Stimulated activated naive CD8-positive, alpha-beta T cell treated with anti-CD3 and anti-CD28 coated beads, Interleukin-15, Interleukin-2, amounts not matched to agents 100 ng/mL and 50 ng/mL, for 24 hours (primary cell): Measurements from ENCODE around the gene NR2E1.
A peak's percentile ranks its signal among the peaks of the same experiment; 100 is the strongest.

Source experiments
- H3K27ac Mint-ChIP-seq: one replicate; pipeline ENCODE4 v1.8.0; 2021; ENCODE audit warnings: mild to moderate bottlenecking, mixed read lengths
- H3K27me3 Mint-ChIP-seq: one replicate; pipeline ENCODE4 v1.8.0; 2021; ENCODE audit warnings: mixed read lengths
- H3K36me3 Mint-ChIP-seq: one replicate; pipeline ENCODE4 v1.8.0; 2021; ENCODE audit warnings: low read depth, mixed read lengths
- H3K4me1 Mint-ChIP-seq: one replicate; pipeline ENCODE4 v1.8.0; 2021; ENCODE audit warnings: low read depth, mixed read lengths
- H3K4me3 Mint-ChIP-seq: one replicate; pipeline ENCODE4 v1.8.0; 2021; ENCODE audit warnings: mild to moderate bottlenecking, mixed read lengths
- H3K9me3 Mint-ChIP-seq: one replicate; pipeline ENCODE4 v1.8.0; 2021; ENCODE audit warnings: mixed read lengths

Gene NR2E1

GRCh38 chr6:108165714-108166663 lies at the start of gene NR2E1:
NR2E1 (plus strand) TSS chr6:108166022; CDS start chr6:108166766, 744 bp downstream.
- Mint-ChIP-seq H3K27ac (peak within 1 kb of the TSS; percentile 43), H3K9me3 (no peaks in the 10 kb centered on the region), H3K27me3 (peaks cover 91% of the 10 kb centered on the region), H3K36me3 (no peaks in the 10 kb centered on the region), H3K4me1 (peaks cover 52% of the 10 kb centered on the region), H3K4me3 (peak within 1 kb of the TSS; percentile 62)

DNA sequence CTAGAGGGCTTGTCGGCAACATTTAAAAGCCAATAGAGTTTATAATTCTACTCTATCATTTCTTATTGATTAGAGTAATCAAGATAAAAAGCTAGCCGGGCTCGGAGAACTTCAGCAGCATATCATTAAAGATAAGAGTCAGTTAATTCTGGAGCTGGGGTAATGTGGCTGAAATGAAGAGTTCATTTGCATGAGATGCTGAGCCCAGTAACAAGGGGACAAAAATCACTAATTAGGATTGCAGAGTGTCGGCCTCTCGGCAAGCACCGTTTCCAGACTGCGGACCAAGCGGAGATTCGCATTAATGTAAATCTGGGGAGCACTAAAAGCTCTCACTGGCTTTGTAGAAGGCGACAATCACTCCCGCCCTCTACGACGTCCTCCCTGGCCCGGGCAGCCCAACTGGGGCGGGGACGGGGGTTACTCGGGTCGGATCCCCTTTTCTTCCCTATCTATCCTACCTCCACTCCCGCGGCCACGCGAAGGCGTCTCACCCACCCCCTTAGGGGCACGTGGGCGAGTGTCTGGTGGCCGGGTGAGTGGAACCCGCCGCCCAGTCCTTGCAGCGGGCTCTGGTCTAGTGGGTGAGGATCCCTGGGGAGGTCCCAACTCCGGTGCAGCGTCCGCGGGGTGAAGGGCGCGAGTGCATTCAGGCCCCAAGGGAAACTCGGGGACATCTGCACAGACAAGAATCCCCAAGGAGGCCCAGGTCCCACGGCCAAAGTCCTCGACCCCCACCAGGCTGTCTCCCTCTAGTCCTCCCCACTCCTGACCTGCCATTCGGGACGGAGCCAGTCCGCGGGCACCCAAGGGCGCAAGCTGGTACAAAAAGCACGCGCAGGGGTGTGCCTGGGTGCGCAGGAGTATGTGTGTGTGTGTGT lies 49.0 kb upstream of the NR2E1 start:
- Mint-ChIP-seq H3K4me3 (peak overlapping the region; percentile 84), H3K27me3 (peaks cover 91% of the 10 kb centered on the region), H3K9me3 (no peaks in the 10 kb centered on the region), H3K4me1 (peaks cover 63% of the 10 kb centered on the region), H3K36me3 (no peaks in the 10 kb centered on the region), H3K27ac (no peak overlapping the region)

- Mint-ChIP-seq H3K27ac (no peak overlapping the region), H3K4me3 (peak overlapping the region; percentile 84), H3K36me3 (no peaks in the 10 kb centered on the region), H3K4me1 (peaks cover 63% of the 10 kb centered on the region), H3K9me3 (no peaks in the 10 kb centered on the region), H3K27me3 (peaks cover 93% of the 10 kb centered on the region)
These were observed 48.1 kb upstream of the NR2E1 start for GRCh38 chr6:108117427-108118358.

- Mint-ChIP-seq H3K27ac (no peak overlapping the region), H3K4me1 (peaks cover 63% of the 10 kb centered on the region), H3K9me3 (no peaks in the 10 kb centered on the region)
These were observed 47.5 kb upstream of the NR2E1 start for GRCh38 chr6:108118359-108118724.

DNA sequence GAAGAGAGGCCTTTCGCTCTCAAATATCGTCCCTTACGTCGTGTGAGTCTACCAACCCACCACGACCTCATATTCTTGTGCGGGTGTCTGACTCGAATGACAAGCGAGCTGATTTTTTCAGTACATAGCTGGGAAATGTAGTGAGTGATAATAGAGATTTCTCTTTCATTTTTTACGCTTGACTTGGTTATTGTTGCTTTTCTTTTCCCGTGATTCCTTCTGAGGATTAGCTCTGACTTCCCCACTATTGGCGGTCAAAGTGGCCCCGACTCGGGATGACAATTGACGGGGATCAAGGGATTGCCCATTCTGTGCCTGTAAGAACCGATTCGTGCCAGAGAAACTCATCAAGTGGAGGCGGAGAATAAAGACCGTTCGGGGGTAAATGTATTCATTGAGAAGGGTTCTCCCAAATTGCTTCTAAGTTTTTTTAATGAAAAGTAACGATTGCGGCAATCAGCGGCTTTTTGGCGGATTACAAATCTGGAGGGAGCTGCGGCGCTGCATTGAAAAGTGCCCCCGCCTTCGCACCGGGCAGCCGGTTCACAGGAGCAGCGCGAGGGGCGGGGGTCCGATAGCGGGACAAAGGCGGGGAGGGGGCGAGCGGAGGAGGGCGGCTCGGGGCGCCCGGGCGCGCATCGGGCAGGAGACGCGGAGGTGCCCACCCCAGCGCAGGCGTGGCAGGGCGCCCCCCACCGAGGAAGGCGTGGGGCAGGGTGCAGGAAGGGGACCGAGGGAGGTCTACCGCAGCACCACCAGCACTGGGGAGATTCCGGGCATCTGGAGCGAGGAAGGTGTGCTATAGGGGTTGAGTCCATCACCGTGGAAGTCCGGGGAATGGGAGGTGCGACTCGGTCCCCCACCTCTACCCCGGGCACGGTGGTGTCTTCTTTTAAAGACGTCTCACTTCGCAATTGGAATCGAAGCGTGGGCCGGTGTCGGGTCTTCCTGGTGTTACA lies 46.7 kb upstream of the NR2E1 start:
- Mint-ChIP-seq H3K36me3 (no peaks in the 10 kb centered on the region), H3K4me1 (peaks cover 55% of the 10 kb centered on the region), H3K4me3 (peak overlapping the region; percentile 87), H3K27ac (peak overlapping the region; percentile 70), H3K27me3 (peaks cover 93% of the 10 kb centered on the region), H3K9me3 (no peaks in the 10 kb centered on the region)

More at GRCh38 chr6:108118359-108118724, 47.5 kb upstream of the NR2E1 start:
- peak overlapping the region; percentile 87 for H3K4me3 Mint-ChIP-seq
- peaks cover 93% of the 10 kb centered on the region for H3K27me3 Mint-ChIP-seq
- no peaks in the 10 kb centered on the region for H3K36me3 Mint-ChIP-seq

DNA sequence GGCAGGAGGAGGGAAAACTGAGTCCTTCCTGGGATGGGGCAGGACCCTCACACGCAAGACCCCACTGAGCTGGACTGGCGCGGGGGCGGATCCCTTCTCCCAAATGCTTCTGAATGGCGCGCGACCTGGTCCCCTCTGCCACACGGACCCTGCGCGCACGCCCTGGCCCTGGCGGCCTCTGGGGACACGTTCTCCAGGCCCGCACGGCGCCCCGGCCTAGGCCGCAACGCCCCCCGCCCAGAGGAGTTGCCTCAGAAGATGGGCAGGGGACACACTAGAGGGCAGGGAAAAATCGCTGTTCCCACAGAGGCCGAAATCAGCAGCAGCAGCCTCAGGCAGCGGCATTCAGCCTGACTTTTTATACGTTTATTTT lies 46.1 kb upstream of the NR2E1 start:
- H3K27me3 Mint-ChIP-seq, result peaks cover 93% of the 10 kb centered on the region
- H3K4me1 Mint-ChIP-seq, result peaks cover 48% of the 10 kb centered on the region
- H3K36me3 Mint-ChIP-seq, result no peaks in the 10 kb centered on the region
- no peaks in the 10 kb centered on the region for H3K9me3 Mint-ChIP-seq
- peak overlapping the region; percentile 87 for H3K4me3 Mint-ChIP-seq
- no peak overlapping the region for H3K27ac Mint-ChIP-seq

DNA sequence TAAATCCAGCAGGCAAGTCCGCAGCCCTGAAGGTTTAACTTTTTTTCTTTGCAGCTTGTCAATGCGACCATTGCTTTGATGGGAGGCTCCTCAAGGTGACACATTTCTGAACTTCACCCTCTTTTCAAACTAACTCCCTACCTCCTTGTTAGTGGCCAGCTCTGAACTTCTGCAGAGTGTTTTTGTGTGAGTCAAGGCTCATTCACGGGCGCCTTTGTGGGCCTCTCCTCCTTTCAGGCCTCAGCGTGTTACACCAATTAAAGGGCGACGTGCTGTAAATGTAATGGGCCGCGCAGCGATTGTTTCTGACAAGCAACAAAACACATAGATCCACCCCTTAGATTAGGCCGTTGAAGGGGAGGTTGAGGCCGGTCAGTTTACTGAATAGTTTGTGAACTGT lies 45.5 kb upstream of the NR2E1 start:
- Mint-ChIP-seq H3K4me1 (peaks cover 43% of the 10 kb centered on the region), H3K36me3 (no peaks in the 10 kb centered on the region), H3K27me3 (peaks cover 93% of the 10 kb centered on the region), H3K27ac (no peak overlapping the region), H3K9me3 (no peaks in the 10 kb centered on the region), H3K4me3 (peak overlapping the region; percentile 32)

DNA sequence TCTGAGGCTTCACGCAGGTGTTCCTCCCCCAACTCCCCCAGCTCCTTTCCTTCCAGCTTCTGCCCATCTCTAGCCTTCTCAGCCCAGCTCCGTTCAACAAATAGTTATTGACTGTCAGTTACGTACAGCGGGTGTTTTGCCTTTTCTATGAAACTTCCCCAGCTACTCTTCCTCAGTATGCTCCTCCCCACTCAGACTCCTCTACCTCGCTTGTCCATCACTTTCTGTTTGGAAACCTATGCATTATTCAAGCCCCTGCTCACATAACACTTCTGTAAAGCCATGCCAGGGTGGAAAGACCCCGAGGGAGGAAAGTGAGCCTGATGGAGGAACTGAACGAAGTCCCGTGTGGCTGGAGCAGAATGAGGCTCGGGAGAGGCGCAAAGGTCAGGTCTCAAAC lies 44.2 kb upstream of the NR2E1 start:
- Mint-ChIP-seq H3K27ac (no peak overlapping the region), H3K27me3 (peaks cover 91% of the 10 kb centered on the region), H3K9me3 (no peaks in the 10 kb centered on the region), H3K4me3 (no peak overlapping the region), H3K4me1 (peaks cover 33% of the 10 kb centered on the region), H3K36me3 (no peaks in the 10 kb centered on the region)

- peaks cover 94% of the 10 kb centered on the region for H3K27me3 Mint-ChIP-seq
- H3K4me3 Mint-ChIP-seq, result no peak overlapping the region
- no peak overlapping the region for H3K27ac Mint-ChIP-seq
These were observed 42.3 kb upstream of the NR2E1 start for GRCh38 chr6:108123481-108123929.

DNA sequence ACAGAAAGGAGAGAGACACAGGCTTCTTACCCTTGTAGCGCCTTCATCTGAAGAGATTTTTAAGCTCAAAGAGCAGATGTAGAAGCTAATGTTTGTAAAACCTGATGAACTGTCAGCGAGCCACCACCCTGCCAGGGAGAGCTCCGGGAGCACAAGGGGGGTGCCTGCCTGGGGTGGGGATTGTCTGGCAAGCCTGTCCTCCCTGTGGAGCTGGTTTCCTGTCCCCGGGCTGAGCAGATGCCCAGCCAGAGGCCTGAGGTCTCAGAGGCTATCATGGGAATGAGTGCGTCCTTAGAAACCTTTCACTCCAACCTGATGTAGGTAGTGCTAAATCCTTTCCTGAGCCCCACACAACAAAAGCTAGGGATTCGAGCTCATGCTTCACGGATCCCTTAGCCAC lies 41.9 kb upstream of the NR2E1 start:
- Mint-ChIP-seq H3K27ac (no peak overlapping the region), H3K4me3 (no peak overlapping the region), H3K4me1 (peaks cover 16% of the 10 kb centered on the region), H3K9me3 (no peaks in the 10 kb centered on the region), H3K27me3 (peaks cover 94% of the 10 kb centered on the region), H3K36me3 (no peaks in the 10 kb centered on the region)

More at GRCh38 chr6:108123481-108123929, 42.3 kb upstream of the NR2E1 start:
- Mint-ChIP-seq H3K9me3 (no peaks in the 10 kb centered on the region), H3K36me3 (no peaks in the 10 kb centered on the region), H3K4me1 (peaks cover 20% of the 10 kb centered on the region)

GRCh38 chr6:108127056-108127455 lies 38.8 kb upstream of the NR2E1 start:
- Mint-ChIP-seq H3K27me3 (peaks cover 88% of the 10 kb centered on the region), H3K27ac (no peak overlapping the region), H3K4me1 (no peaks in the 10 kb centered on the region), H3K9me3 (no peaks in the 10 kb centered on the region), H3K4me3 (no peak overlapping the region), H3K36me3 (no peaks in the 10 kb centered on the region)

GRCh38 chr6:108127826-108128225 lies 38.0 kb upstream of the NR2E1 start:
- no peak overlapping the region for H3K4me3 Mint-ChIP-seq
- H3K36me3 Mint-ChIP-seq, result no peaks in the 10 kb centered on the region
- no peaks in the 10 kb centered on the region for H3K4me1 Mint-ChIP-seq
- H3K27me3 Mint-ChIP-seq, result peaks cover 88% of the 10 kb centered on the region
- H3K27ac Mint-ChIP-seq, result no peak overlapping the region
- H3K9me3 Mint-ChIP-seq, result no peaks in the 10 kb centered on the region

- Mint-ChIP-seq H3K36me3 (peaks cover 5% of the 10 kb centered on the region), H3K27me3 (peaks cover 84% of the 10 kb centered on the region), H3K27ac (no peak overlapping the region), H3K4me3 (no peak overlapping the region), H3K4me1 (peaks cover 13% of the 10 kb centered on the region), H3K9me3 (no peaks in the 10 kb centered on the region)
These were observed 35.6 kb upstream of the NR2E1 start for GRCh38 chr6:108130262-108130661.
